HG02870 (cell line): ENCODE measurements around the gene CSH2.
"Not testable (repeated sequence)": the region's sequence is repeated elsewhere in the genome, so short reads cannot be mapped to it uniquely, and the experiment has no call there.

Experiments
- ATAC-seq: cut with Tn5 transposase; IDR thresholded peaks from one replicate; pipeline ENCODE4 v1.9.1; 2021; ENCODE audit warnings: mild to moderate bottlenecking, moderate library complexity; ENCODE audit not compliant: unreplicated experiment

Gene CSH2

DNA sequence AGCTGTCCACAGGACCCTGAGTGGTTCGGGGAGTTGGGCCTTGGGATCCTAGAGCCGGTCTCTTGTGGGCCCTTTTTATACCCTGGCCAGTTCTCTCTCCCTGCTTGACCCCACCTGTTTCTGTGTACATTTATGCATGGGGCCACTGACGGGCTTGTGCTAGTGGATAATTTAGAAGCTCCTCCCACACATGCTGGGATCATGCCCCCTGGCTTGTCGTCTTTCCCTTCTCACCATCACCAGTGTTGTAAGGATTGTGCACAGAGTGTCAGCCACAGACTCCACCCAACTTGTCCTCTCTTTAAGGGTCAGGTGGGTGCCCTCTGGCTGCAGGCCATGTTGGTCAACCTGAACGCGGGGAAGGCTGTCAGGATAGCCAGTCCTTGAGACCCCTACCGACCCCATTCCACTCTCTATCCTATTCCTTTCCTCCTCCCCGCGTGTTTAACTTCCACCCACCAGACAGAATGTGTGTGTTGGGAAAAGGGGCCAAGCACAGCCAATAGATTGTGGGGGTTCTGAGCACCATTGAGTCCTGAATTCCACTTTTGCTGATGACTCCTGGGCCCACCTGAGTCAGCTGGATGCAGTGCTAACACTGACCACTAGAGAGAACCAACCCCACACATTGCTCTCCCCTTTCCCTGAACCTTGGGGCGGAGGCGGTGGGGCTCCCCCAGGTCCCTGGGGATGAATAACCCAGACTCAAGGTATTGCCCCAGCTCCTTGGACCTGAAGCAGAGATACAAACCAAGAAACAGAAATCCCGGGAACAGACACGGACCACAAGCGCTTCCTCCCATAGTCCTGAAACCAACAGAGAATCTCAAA, 23.3 kb upstream of the CSH2 start, which contains the start of gene CSH1:
TSS of gene CSH1 (minus strand) at position 51 of the 831 bp plus-strand sequence. CDS start 63 bp downstream, outside the sequence.
- not testable (repeated sequence) for ATAC-seq

DNA sequence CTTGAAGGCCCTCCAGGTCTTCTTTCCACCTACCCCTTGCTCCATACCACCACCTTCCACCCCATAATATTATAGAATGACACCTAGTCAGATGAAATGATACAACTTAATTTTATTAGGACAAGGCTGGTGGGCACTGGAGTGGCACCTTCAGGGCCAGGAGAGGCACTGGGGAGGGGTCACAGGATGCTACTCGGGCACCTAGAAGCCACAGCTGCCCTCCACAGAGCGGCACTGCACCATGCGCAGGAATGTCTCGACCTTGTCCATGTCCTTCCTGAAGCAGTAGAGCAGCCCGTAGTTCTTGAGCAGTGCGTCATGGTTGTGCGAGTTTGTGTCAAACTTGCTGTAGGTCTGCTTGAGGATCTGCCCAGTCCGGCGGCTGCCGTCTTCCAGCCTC, 21.3 kb upstream of the CSH2 start:
- not testable (repeated sequence) for ATAC-seq

DNA sequence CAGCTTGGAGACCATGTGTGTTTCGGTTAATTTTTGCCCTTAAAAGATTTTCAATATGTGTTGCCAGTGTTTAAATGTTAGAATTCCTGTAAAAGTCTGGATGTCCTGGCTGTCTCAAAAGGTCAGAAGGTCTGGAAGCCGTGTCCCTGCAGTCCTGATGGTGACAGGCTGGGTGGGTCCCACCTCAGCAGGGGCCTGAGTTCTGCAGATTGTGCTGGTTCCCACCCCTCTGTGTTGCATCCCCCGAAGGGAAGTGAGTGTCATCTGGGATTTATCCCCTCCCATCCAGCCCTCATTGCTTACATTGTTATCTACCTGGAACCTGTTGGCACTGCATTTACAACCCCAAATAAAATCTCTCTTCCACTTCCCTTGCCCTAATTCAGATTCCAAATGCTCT, 20.5 kb upstream of the CSH2 start:
- not testable (repeated sequence) for ATAC-seq

DNA sequence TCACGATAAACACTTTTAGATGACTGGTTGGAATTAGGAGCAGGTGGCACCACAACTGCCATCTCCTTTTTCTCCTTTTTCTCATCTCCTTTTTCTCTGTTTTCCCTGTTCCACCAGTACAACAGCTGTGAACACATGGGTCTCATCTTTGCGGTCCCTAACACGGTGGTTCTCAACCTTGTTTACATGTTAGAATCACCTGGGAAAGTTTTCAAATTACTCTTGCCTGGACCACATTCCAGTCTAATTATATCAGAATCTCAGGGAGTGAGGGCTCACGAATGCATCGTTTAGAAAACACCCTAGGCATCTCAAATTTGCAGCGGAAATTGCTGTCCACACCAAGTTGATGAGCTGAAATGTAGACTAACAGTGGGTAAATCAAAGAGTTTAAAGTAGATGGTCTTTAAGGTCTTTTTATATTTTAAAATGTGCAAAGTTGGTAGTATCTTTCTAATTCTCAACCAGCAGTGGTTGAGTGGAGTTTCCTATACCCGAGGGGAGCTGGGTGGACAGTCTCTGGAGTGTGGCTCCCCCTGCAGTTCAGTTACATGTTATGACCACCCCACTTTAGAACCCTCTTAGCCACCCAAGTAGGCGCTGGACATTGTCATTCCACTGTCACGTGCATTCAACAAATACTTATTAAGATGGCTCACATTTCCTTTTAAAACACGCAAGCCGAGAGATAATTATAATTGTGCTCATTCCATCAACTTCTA, 19.0 kb upstream of the CSH2 start:
- not testable (repeated sequence) for ATAC-seq

DNA sequence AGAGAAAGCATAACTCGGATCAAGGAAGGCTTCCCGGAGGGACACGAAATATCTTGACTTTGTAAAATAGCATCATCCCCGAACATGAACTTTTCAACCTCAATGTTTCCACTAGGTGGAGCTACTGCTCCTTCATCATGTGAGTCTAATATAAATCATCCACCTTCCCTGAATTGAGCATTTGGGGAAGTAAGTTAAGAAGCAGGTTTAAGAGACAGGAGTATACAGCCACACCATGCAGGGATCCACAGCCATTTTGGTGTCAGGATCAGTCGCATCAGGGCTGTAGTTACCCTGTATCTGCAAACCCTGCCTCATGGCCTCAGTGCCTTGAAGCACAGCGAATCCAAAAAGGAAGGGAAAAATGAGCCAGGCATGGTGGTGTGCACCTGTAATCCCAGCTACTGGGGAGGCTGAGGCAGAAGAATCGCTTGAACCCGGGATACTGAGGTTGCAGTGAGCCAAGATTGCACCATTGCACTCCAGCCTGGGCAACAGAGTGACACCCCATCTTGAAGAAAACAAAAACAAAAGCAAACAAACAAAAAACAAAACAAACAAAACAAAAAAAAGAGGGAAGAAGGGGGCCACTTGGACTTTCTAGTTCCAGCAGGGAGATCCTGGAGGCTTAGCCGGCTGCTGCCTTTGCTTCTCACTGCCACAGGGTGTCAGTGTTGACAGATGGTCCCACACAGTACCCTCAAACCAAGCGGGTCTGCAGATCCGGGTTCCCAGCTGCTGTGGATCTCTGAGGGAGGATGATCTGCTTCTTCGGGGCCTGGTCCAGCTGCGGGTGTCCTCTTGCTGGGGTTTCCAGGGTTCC, 15.8 kb upstream of the CSH2 start:
- not testable (repeated sequence) for ATAC-seq

DNA sequence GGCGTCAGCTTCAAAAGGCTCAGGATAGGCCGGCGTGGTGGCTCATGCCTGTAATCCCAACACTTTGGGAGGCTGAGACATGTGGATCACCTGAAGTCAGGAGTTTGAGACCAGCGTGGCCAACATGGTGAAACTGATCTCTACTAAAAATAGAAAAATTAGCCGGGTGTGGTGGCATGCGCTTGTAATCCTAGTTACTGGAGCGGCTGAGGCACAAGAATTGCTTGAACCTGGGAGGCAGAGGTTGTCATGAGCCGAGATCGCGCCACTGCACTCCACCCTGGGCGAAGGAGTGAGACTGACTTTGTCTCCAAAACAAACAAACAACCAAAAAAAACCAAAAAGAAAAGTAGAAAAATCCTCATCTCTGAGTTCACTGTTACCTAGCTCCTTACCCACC, 11.6 kb upstream of the CSH2 start:
- ATAC-seq = not testable (repeated sequence)

DNA sequence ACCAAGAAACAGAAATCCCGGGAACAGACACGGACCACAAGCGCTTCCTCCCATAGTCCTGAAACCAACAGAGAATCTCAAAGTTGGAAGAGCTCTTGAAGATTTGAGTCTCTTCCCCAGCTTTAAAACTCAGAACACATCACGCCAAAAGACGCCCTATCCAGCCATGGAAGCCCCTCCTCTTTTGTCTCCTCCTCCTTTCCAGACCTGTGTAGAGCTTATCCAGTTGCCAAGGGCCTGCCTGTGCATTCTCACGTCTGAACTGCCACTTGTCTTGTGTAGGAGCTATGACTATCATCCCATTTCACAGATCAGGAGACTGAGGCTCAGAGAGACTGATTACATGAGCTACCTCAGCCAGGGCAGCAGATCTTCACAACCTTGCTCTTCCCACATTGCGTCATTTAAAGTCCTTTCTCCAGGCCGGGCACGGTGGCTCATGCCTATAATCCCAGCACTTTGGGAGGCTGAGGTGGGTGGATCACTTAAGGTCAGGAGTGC, 9.2 kb upstream of the CSH2 start:
- not testable (repeated sequence) for ATAC-seq

DNA sequence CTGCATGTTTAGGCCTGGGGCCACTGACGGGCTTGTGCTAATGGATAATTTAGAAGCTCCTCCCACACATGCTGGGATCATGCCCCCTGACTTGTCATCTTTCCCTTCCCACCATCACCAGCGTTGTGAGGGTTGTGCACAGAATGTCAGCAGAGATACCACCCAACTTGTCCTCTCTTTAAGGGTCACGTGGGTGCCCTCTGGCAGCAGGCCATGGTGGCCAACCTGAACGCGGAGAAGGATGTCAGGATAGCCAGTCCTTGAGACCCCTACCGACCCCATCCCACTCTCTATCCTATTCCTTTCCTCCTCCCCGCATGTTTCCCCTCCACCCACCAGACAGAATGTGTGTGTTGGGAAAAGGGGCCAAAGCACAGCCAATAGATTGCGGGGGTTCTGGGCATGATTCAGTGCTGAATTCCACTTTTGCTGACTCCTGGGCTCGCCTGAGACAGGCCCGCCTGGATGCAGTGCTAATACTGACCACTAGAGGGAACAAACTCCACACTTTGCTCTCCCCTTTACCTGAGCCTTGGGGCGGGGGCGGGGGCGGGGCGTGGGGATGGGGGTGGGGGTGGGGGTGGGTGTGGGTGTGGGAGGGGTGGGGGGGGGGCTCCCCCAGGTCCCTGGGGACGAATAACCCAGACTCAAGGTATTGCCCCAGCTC, 8.6 kb upstream of the CSH2 start, which contains the start of gene GH2:
TSS of gene GH2 (minus strand) at position 10 of the 667 bp plus-strand sequence. CDS start 143 bp downstream, outside the sequence.
- ATAC-seq = no peak

DNA sequence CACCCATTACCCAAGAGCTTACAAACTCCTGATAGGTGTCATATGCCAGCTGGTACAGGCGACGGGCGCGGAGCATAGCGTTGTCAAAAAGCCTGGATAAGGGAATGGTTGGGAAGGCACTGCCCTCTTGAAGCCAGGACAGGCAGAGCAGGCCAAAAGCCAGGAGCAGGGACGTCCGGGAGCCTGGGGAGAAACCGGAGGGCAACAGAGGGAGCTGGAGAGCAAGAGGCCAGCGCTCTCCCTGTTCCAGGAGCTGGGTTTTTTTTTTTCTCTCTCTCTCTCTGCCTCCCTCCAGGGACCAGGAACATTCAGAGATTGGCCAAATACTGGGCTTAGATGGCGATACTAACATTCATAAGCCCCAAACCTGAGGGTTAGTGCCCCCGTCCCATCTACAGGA, 7.9 kb upstream of the CSH2 start:
- not testable (repeated sequence) for ATAC-seq

DNA sequence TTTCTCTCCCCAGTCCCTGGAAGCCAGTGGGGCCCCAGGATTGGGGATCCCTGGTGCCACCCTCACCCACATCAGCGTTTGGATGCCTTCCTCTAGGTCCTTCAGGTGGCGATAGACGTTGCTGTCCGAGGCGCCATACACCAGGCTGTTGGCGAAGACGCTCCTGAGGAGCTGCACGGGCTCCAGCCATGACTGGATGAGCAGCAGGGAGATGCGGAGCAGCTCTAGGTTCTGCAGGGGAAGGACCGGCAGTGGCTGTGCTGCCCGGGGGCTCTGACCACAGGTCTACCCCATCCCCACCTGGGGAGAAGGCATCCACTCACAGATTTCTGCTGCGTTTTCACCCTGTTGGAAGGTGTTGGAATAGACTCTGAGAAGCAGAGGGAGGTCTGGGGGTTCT, 7.2 kb upstream of the CSH2 start:
- no peak for ATAC-seq

DNA sequence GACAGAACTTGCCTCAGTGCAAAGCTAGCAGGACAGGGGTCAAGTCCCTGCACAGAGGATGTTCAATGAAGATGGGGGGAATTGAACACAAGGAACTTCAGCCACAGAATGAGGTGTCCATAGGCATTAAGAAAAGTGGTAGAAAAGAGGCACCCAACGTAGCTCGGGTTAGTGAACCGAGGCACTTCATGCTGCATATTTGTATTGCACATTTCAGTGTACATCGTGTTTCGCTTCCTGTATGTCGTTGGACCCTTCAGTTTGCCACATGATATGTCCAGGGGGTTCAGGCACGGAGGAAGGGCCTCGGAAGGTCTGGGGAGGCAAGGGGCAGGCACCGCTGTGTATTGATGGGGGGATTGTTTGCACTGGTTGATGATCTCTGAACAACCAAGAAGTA, 4.9 kb upstream of the CSH2 start:
- ATAC-seq = not testable (repeated sequence)

DNA sequence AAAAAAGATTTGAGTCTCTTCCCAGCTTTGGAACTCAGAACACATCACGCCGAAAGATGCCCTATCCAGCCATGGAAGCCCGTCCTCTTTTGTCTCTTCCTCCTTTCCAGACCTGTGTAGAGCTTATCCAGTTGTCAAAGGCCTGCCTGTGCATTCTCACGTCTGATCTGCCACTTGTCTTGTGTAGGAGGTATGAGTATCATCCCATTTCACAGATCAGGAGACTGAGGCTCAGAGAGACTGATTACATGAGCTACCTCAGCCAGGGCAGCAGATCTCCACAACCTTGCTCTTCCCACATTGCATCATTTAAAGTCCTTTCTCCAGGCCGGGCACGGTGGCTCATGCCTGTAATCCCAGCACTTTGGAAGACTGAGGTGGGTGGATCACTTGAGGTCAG, 1.2 kb upstream of the CSH2 start:
- ATAC-seq = not testable (repeated sequence)

DNA sequence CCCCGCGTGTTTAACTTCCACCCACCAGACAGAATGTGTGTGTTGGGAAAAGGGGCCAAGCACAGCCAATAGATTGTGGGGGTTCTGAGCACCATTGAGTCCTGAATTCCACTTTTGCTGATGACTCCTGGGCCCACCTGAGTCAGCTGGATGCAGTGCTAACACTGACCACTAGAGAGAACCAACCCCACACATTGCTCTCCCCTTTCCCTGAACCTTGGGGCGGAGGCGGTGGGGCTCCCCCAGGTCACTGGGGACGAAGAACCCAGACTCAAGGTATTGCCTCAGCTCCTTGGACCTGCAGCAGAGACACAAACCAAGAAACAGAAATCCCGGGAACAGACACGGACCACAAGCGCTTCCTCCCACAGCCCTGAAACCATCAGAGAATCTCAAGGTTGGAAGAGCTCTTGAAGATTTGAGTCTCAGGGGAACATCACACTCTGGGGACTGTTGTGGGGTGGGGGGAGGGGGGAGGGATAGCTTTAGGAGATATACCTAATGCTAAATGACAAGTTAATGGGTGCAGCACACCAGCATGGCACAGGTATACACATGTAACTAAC, 667 bp upstream of the CSH2 start:
- not testable (repeated sequence) for ATAC-seq

DNA sequence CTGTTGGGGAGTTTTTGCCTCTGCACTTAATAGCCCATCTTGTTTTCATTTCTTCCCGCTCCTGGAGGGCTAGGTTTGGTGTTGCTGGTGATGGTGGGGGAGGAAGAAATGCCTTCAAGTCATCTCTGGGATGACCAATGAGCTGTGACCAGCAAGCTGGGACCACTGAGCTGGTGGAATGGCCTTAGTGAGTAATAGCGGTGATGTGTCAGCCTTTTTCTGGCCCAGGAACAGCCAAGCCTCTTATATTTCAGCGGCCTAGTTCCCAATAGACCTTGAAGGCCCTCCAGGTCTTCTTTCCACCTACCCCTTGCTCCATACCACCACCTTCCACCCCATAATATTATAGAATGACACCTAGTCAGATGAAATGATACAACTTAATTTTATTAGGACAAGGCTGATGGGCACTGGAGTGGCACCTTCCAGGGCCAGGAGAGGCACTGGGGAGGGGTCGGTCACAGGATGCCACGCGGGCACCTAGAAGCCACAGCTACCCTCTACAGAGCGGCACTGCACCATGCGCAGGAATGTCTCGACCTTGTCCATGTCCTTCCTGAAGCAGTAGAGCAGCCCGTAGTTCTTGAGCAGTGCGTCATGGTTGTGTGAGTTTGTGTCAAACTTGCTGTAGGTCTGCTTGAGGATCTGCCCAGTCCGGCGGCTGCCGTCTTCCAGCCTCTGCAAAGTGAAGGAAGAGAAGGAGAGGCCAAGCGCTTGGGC, 1.7 kb downstream of the CSH2 start:
- ATAC-seq = not testable (repeated sequence)

DNA sequence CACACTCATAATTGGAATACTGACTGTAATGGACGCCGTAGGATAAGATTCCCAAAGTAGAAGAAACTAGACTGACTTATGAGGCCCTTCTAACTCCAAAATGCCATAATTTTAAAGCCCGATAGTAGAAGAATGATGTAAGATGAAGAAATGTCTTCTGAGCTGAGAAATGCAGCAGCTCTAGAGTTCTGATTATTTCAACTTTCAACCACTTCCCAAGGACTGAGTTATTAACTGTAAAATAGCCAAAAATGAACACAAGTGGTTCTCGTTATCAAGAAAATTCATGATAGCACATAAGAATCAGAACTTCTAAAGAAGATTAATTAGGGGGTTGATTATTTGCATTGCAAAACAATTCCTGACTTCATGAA, 3.2 kb downstream of the CSH2 start:
- ATAC-seq = not testable (repeated sequence)

DNA sequence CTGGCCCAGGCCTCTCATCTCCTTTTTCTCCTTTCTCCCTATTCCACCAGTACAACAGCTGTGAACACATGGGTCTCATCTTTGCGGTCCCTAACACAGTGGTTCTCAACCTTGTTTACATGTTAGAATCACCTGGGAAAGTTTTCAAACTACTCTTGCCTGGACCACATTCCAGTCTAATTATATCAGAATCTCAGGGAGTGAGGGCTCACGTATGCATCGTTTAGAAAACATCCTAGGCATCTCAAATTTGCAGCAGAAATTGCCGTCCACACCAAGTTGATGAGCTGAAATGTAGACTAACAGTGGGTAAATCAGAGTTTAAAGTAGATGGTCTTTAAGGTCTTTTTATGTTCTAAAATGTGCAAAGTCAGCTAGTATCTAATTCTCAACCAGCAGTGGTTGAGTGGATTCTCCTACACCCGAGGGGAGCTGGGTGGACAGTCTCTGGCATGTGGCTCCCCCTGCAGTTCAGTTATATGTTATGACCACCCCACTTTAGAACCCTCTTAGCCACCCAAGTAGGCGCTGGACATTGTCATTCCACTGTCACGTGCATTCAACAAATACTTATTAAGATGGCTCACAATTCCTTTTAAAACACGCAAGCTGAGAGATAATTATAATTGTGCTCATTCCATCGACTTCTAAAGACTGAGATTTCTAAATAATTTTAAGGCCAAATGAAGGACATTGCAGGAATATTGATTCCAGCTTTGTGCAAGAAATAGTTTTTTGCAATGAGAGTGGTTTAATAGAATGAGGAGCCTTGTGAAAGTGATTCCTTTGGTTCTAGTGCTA, 3.8 kb downstream of the CSH2 start:
- ATAC-seq = not testable (repeated sequence)

DNA sequence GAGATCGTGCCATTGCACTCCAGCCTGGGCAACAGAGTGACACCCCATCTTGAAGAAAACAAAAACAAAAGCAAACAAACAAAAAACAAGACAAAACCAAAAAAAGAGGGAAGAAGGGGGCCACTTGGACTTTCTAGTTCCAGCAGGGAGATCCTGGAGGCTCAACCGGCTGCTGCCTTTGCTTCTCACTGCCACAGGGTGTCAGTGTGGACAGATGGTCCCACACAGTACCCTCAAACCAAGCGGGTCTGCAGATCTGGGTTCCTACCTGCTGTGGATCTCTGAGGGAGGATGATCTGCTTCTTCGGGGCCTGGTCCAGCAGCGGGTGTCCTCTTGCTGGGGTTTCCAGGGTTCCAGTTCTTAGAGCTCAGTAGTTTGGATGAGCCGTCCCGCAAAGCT, 6.9 kb downstream of the CSH2 start:
- not testable (repeated sequence) for ATAC-seq

DNA sequence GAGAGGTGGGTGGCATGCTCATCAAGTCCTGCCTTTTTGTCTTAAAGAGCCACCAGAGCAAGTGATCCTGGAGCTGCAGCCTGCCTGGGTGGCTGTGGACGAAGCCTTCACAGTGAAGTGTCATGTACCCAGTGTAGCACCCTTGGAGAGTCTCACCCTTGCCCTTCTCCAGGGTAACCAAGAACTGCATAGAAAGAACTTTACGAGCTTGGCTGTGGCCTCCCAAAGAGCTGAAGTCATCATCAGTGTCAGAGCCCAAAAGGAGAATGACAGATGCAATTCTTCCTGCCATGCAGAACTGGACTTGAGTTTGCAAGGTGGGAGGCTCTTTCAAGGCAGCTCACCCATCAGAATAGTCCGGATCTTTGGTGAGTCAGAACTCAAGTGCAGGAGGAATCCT, 14.2 kb downstream of the CSH2 start:
- ATAC-seq = no peak
